HepG2 (cell line): ENCODE data around the gene ACSBG1. TPM values are rescaled to one million over a fixed set of nuclear protein-coding genes. Genes with fewer than 3 reads are reported as not detected.

Experiments used
- BRF2 ChIP-seq: sonication (generic); formaldehyde crosslinking; IDR thresholded peaks from 2 replicates; pipeline ENCODE4 v1.8.1; 2022; ENCODE audit warnings: mild to moderate bottlenecking, missing genetic modification reagents
- CENPX ChIP-seq: sonication (generic); formaldehyde crosslinking; IDR thresholded peaks from 2 replicates; pipeline ENCODE4 v1.9.0; 2021; ENCODE audit warnings: mild to moderate bottlenecking, missing genetic modification reagents, moderate library complexity
- ELF4 ChIP-seq: sonication (generic); formaldehyde crosslinking; IDR thresholded peaks from 2 replicates; pipeline ENCODE4 v1.5.0; 2020; ENCODE audit warnings: missing genetic modification reagents, mild to moderate bottlenecking, moderate library complexity, borderline replicate concordance
- KAT8 ChIP-seq: IDR thresholded peaks from 2 replicates; pipeline ENCODE4 v1.6.1; 2016; ENCODE audit warnings: missing genetic modification reagents, missing compliant biosample characterization
- LCORL ChIP-seq, 2 experiments: fragments of 450-650 bp in 1 of 2; sonication (generic) in 1 of 2; formaldehyde crosslinking in 1 of 2; IDR thresholded peaks; 2 replicates each; pipeline versions ENCODE4 v1.5.0 to v1.6.1; 2017 to 2020; ENCODE audit warnings: antibody characterized with exemption in 1 of 2, missing genetic modification reagents in 1 of 2
- MAFG ChIP-seq: sonication (generic); formaldehyde crosslinking; IDR thresholded peaks from 2 replicates; pipeline ENCODE4 v1.5.1; 2020; ENCODE audit warnings: mild to moderate bottlenecking, missing genetic modification reagents
- NFIB ChIP-seq: sonication (generic); formaldehyde crosslinking; IDR thresholded peaks from 2 replicates; pipeline ENCODE4 v1.9.0; 2021; ENCODE audit warnings: missing genetic modification reagents, mild to moderate bottlenecking, borderline replicate concordance
- NPAS2 ChIP-seq: sonication (generic); formaldehyde crosslinking; IDR thresholded peaks from 2 replicates; pipeline ENCODE4 v1.8.0; 2022; ENCODE audit warnings: mild to moderate bottlenecking, missing genetic modification reagents, borderline replicate concordance
- NR2F6 ChIP-seq, 2 experiments: IDR thresholded peaks; 2 replicates each; pipeline ENCODE4 v1.6.1; 2016; ENCODE audit warnings: antibody characterized with exemption in 1 of 2, mild to moderate bottlenecking in 1 of 2
- ONECUT2 ChIP-seq: sonication (generic); formaldehyde crosslinking; IDR thresholded peaks from 2 replicates; pipeline ENCODE4 v1.4.0; 2020; ENCODE audit warnings: missing genetic modification reagents
- RNF2 ChIP-seq: fragments of 450-650 bp; conservative IDR thresholded peaks from 2 replicates; pipeline ENCODE4 v1.6.1; 2016; ENCODE audit warnings: low read depth
- SOX5 ChIP-seq: IDR thresholded peaks from 2 replicates; pipeline ENCODE4 v1.6.1; 2016; ENCODE audit warnings: borderline replicate concordance
- SP1 ChIP-seq, 2 experiments: fragments of 450-650 bp in 1 of 2; sonication (generic) in 1 of 2; formaldehyde crosslinking in 1 of 2; IDR thresholded peaks; 2 replicates each; pipeline versions ENCODE4 v1.4.0 to v1.6.1; 2016 to 2020; ENCODE audit warnings: missing genetic modification reagents in 1 of 2
- SPEN ChIP-seq: sonication (generic); formaldehyde crosslinking; IDR thresholded peaks from 2 replicates; pipeline ENCODE4 v1.5.1; 2020; ENCODE audit warnings: low read depth, mild to moderate bottlenecking, missing genetic modification reagents
- TAF15 ChIP-seq: fragments of 200-400 bp; formaldehyde crosslinking; IDR thresholded peaks from one replicate; pipeline ENCODE4 v1.6.1; 2018; ENCODE audit warnings: mild to moderate bottlenecking, low read depth, low read length; ENCODE audit not compliant: poor library complexity, severe bottlenecking
- THYN1 ChIP-seq: sonication (generic); formaldehyde crosslinking; IDR thresholded peaks from 2 replicates; pipeline ENCODE4 v1.8.1; 2023; ENCODE audit warnings: low read depth, mild to moderate bottlenecking, moderate library complexity, missing genetic modification reagents, borderline replicate concordance
- TRIM24 ChIP-seq: sonication (generic); formaldehyde crosslinking; IDR thresholded peaks from 2 replicates; pipeline ENCODE4 v1.8.0; 2022; ENCODE audit warnings: mild to moderate bottlenecking, missing genetic modification reagents
- ZFYVE20 ChIP-seq: sonication (generic); formaldehyde crosslinking; IDR thresholded peaks from 2 replicates; pipeline ENCODE4 v1.8.0; 2023; ENCODE audit warnings: low read depth, mild to moderate bottlenecking, moderate library complexity, missing genetic modification reagents, borderline replicate concordance
- ZNF205 ChIP-seq: IDR thresholded peaks from 2 replicates; pipeline ENCODE4 v1.6.1; 2018; ENCODE audit warnings: missing biosample characterization, missing genetic modification reagents
- ZNF207 ChIP-seq: fragments of 450-650 bp; IDR thresholded peaks from 2 replicates; pipeline ENCODE4 v1.6.1; 2016; ENCODE audit warnings: antibody characterized with exemption, borderline replicate concordance
- ZNF296 ChIP-seq: sonication (generic); formaldehyde crosslinking; conservative IDR thresholded peaks from 2 replicates; pipeline ENCODE4 v1.5.0; 2020; ENCODE audit warnings: mild to moderate bottlenecking, missing genetic modification reagents
- ZNF451 ChIP-seq: sonication (generic); formaldehyde crosslinking; IDR thresholded peaks from 2 replicates; pipeline ENCODE4 v1.5.0; 2020; ENCODE audit warnings: mild to moderate bottlenecking, missing genetic modification reagents
- ZNF564 ChIP-seq: sonication (generic); formaldehyde crosslinking; IDR thresholded peaks from 2 replicates; pipeline ENCODE4 v1.8.1; 2023; ENCODE audit warnings: mild to moderate bottlenecking, missing genetic modification reagents
- ZNF619 ChIP-seq: sonication (generic); formaldehyde crosslinking; IDR thresholded peaks from 2 replicates; pipeline ENCODE4 v1.4.0; 2020; ENCODE audit warnings: mild to moderate bottlenecking, missing genetic modification reagents
- ZNF652 ChIP-seq: IDR thresholded peaks from 2 replicates; pipeline ENCODE4 v1.6.1; 2016; ENCODE audit warnings: low read depth, borderline replicate concordance
- ZNF772 ChIP-seq: sonication (generic); formaldehyde crosslinking; IDR thresholded peaks from 2 replicates; pipeline ENCODE4 v1.5.0; 2020; ENCODE audit warnings: mild to moderate bottlenecking, missing genetic modification reagents
- polyA plus RNA-seq, 8 experiments: library from polyadenylated mRNA; depleted of rRNA in 3 of 8; stranded (reverse) in 7 of 8; unstranded in 1 of 8; fragments of >200 nt; fragmentation: Illumina TruSeq in 4 of 8; extraction: Trizol in 4 of 8; gene quantifications; 2 replicates each; pipeline versions ENCODE4 v1.2.1 to v1.2.3, GENCODE V29; 2011 to 2016; ENCODE audit warnings: low read depth in 4 of 8, missing spikeins in 1 of 8, mixed read lengths in 1 of 8; ENCODE audit not compliant: insufficient read depth in 1 of 8
- total RNA-seq, 5 experiments: library from RNA; depleted of rRNA; stranded (reverse); fragments of >200 nt; fragmentation: Illumina TruSeq; extraction: Trizol; gene quantifications; 2 replicates each; pipeline ENCODE4 v1.2.3, GENCODE V29; 2016; ENCODE audit warnings: low read depth in 1 of 5
- TF ChIP-seq, protein P1 (sequence below): IDR thresholded peaks from 2 replicates; pipeline ENCODE4 v1.6.1; 2016; ENCODE audit warnings: missing genetic modification reagents, missing compliant biosample characterization
- TF ChIP-seq, protein P2 (sequence below): sonication (generic); formaldehyde crosslinking; IDR thresholded peaks from 2 replicates; pipeline ENCODE4 v1.4.0; 2020; ENCODE audit warnings: missing genetic modification reagents

ACSBG1 gene
- total and polyA plus RNA-seq, 2 of the 13 experiments (the other 11 are each of a cell fraction or from before 2014, with no cell fraction given), result 0.35 to 0.81 TPM

- no peak for TF ChIP-seq ZNF205 (CRISPR knock-in tag)
- no peak for TF ChIP-seq SOX5 (CRISPR knock-in tag)
- no peak for TF ChIP-seq ZNF296 (CRISPR knock-in tag)
- no peak for TF ChIP-seq TAF15
- no peak for TF ChIP-seq ZNF772 (CRISPR knock-in tag)
- TF ChIP-seq ZNF619, result no peak
- peak; percentile 76; the same call in 1 of the 2 replicates for TF ChIP-seq ZNF564 (CRISPR knock-in tag)
- no peak for TF ChIP-seq ZNF652 (CRISPR knock-in tag)
- TF ChIP-seq TRIM24 (CRISPR knock-in tag), result no peak
- TF ChIP-seq NFIB (CRISPR knock-in tag), result no peak
- 0 out of 2 replicates have a peak, but pooled peaks have one; percentile 52 for TF ChIP-seq ZFYVE20 (CRISPR knock-in tag)
- TF ChIP-seq SP1 (IDR thresholded peaks at IDR 0.05), result no peak
- no peak for TF ChIP-seq SP1 (CRISPR knock-in tag; IDR thresholded peaks at IDR 0.05)
- TF ChIP-seq CENPX (CRISPR knock-in tag), result no peak
- TF ChIP-seq RNF2, result peak; percentile 63; the same call in 1 of the 2 replicates
- TF ChIP-seq MAFG (CRISPR knock-in tag), result no peak
- TF ChIP-seq NPAS2 (CRISPR knock-in tag), result no peak
- TF ChIP-seq ZNF451 (CRISPR knock-in tag), result peak; percentile 71; the same call in 1 of the 2 replicates
- no peak for TF ChIP-seq LCORL (IDR thresholded peaks at IDR 0.05)
- TF ChIP-seq LCORL (CRISPR knock-in tag; IDR thresholded peaks at IDR 0.05), result 0 out of 2 replicates have a peak, but pooled peaks have one; percentile 22
- peak; percentile 69; the same call in 1 of the 2 replicates for TF ChIP-seq SPEN (CRISPR knock-in tag)
- no peak for TF ChIP-seq NR2F6 (IDR thresholded peaks at IDR 0.05)
- peak; percentile 26; the same call in 1 of the 2 replicates for TF ChIP-seq NR2F6 (CRISPR knock-in tag; IDR thresholded peaks at IDR 0.05)
- TF ChIP-seq KAT8 (CRISPR knock-in tag), result peak; percentile 67; the same call in 1 of the 2 replicates
- TF ChIP-seq, protein P1, sequence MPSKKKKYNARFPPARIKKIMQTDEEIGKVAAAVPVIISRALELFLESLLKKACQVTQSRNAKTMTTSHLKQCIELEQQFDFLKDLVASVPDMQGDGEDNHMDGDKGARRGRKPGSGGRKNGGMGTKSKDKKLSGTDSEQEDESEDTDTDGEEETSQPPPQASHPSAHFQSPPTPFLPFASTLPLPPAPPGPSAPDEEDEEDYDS (CRISPR knock-in tag), result no peak
- TF ChIP-seq, protein P2, sequence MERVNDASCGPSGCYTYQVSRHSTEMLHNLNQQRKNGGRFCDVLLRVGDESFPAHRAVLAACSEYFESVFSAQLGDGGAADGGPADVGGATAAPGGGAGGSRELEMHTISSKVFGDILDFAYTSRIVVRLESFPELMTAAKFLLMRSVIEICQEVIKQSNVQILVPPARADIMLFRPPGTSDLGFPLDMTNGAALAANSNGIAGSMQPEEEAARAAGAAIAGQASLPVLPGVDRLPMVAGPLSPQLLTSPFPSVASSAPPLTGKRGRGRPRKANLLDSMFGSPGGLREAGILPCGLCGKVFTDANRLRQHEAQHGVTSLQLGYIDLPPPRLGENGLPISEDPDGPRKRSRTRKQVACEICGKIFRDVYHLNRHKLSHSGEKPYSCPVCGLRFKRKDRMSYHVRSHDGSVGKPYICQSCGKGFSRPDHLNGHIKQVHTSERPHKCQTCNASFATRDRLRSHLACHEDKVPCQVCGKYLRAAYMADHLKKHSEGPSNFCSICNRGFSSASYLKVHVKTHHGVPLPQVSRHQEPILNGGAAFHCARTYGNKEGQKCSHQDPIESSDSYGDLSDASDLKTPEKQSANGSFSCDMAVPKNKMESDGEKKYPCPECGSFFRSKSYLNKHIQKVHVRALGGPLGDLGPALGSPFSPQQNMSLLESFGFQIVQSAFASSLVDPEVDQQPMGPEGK (CRISPR knock-in tag), result peak; percentile 90
- no peak for TF ChIP-seq ELF4 (CRISPR knock-in tag)
- no peak for TF ChIP-seq THYN1
- TF ChIP-seq BRF2 (CRISPR knock-in tag), result no peak
- TF ChIP-seq ZNF207, result no peak
- no peak for TF ChIP-seq ONECUT2 (CRISPR knock-in tag)
Observed at GRCh38 chr15:78131295-78132061, 102.9 kb downstream of the ACSBG1 start, which contains the start of gene CIB2 (continued).
